Gastroesophageal sphincter (tissue), 4 donors: ENCODE measurements around the gene RAPGEF1. TPM values are rescaled to one million over a fixed set of nuclear protein-coding genes. Genes with fewer than 3 reads are reported as not detected.

ENCODE experiments used
- ATAC-seq: fragments of 150-250 bp; one replicate; pipeline ENCODE4 v1.9.1; 2016; ENCODE audit warnings: mild to moderate bottlenecking, moderate library complexity
- H3K27ac ChIP-seq, 4 donors: fragments of 200-600 bp; sonication (generic) in 3 of 4; 1 replicate in 3 of 4; 2 replicates in 1 of 4; pipeline ENCODE4 v1.5.1; 2016 to 2019
- H3K27me3 ChIP-seq: fragments of 200-600 bp; sonication (generic); one replicate; pipeline ENCODE4 v1.5.1; 2019
- H3K36me3 ChIP-seq, 2 donors: fragments of 200-600 bp; sonication (generic); one replicate each; pipeline ENCODE4 v1.5.1; 2019; ENCODE audit warnings: control low read depth in 1 of 2
- H3K4me1 ChIP-seq, 3 donors: fragments of 200-600 bp; sonication (generic); 1 replicate in 2 of 3; 2 replicates in 1 of 3; pipeline ENCODE4 v1.5.1; 2016 to 2019; ENCODE audit warnings: control low read depth in 2 of 3
- H3K4me3 ChIP-seq, 2 donors: fragments of 200-600 bp; sonication (generic); one replicate each; pipeline ENCODE4 v1.5.1; 2019; ENCODE audit warnings: mild to moderate bottlenecking in 1 of 2, moderate library complexity in 1 of 2
- H3K9me3 ChIP-seq, 3 donors: fragments of 200-600 bp; sonication (generic); one replicate each; pipeline ENCODE4 v1.5.1; 2017 to 2019; ENCODE audit warnings: control low read depth in 2 of 3
- EP300 ChIP-seq: sonication (generic); formaldehyde crosslinking; IDR thresholded peaks from one replicate; pipeline ENCODE4 v1.6.1; 2017; ENCODE audit warnings: antibody characterized with exemption, mild to moderate bottlenecking
- POLR2A ChIP-seq, 2 donors: fragments of 450-650 bp; IDR thresholded peaks; one replicate each; pipeline ENCODE4 v1.6.1; 2017; ENCODE audit warnings: antibody characterized with exemption in 2 of 2, mild to moderate bottlenecking in 2 of 2, moderate library complexity in 1 of 2
- POLR2AphosphoS5 ChIP-seq: sonication (generic); formaldehyde crosslinking; IDR thresholded peaks from one replicate; pipeline ENCODE4 v1.6.1; 2017; ENCODE audit warnings: antibody characterized with exemption
- WGBS, 2 donors: methylation state at CpG; one replicate each; pipeline ENCODE4 v1.1.5; 2018; ENCODE audit warnings: low coverage in 1 of 2; 5-methylcytosine and 5-hydroxymethylcytosine counted together
- total RNA-seq, 4 donors: library from RNA; depleted of rRNA; stranded (reverse); fragments of >200 nt; gene quantifications; one replicate each; pipeline ENCODE4 v1.1.0, GENCODE V29; 2016
- TF ChIP-seq, protein P1 (sequence below), 4 experiments: fragments of 200-600 bp in 2 of 4; fragments of 450-650 bp in 2 of 4; sonication (generic) in 1 of 4; IDR thresholded peaks; one replicate each; pipeline ENCODE4 v1.5.1; 2017 to 2019; ENCODE audit warnings: antibody characterized with exemption in 4 of 4, mild to moderate bottlenecking in 2 of 4, moderate library complexity in 2 of 4

Gene RAPGEF1
- total RNA-seq, 4 donors from 2014 or later = 47.5 to 162 (median 77.6) TPM

DNA sequence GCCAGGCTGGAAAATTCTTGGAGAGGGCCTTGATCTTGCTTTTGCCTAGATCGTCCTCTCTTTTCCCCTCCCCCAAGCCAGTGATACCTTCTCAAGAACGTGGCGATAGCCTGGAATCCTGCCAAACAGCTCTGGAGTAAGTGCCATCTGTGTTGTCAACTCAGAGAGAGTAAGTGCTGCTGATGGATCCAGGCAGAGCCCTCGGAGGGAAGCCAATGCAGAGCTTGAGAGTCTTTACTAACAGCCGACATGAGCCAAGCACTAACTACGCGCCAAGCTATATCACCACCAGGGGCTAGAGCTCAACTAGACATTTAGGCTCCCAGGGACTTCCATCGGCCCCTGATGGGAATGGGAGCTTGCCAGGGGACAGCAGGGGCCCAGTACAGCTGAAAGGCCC is 17.6 kb downstream of the RAPGEF1 start:
- ATAC-seq = no peak
- TF ChIP-seq POLR2A (IDR thresholded peaks at IDR 0.05) (no peak), EP300 (no peak), POLR2AphosphoS5 (no peak)
- TF ChIP-seq, protein P1, sequence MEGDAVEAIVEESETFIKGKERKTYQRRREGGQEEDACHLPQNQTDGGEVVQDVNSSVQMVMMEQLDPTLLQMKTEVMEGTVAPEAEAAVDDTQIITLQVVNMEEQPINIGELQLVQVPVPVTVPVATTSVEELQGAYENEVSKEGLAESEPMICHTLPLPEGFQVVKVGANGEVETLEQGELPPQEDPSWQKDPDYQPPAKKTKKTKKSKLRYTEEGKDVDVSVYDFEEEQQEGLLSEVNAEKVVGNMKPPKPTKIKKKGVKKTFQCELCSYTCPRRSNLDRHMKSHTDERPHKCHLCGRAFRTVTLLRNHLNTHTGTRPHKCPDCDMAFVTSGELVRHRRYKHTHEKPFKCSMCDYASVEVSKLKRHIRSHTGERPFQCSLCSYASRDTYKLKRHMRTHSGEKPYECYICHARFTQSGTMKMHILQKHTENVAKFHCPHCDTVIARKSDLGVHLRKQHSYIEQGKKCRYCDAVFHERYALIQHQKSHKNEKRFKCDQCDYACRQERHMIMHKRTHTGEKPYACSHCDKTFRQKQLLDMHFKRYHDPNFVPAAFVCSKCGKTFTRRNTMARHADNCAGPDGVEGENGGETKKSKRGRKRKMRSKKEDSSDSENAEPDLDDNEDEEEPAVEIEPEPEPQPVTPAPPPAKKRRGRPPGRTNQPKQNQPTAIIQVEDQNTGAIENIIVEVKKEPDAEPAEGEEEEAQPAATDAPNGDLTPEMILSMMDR (IDR thresholded peaks at IDR 0.05) = peak in 1 of 4 experiments; percentile 13

DNA sequence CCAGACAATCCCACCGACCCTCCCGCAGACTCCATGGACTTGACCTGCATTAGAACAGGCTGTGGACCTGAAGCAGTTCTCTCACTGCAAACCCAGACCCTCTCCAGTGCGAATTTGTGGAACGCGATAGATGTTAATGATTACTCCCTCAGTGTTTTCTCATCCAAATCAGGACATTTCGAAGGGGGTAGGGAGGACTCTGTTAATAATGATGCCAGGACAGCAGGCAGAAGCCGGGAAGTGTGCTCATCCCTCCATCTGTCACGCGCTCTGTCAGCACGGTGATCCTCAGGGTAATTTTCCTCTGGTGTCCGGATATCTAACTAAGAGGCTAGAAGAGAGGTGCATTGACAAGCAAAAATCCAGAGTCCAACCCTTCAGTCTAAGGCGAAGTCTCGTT is 18.8 kb downstream of the RAPGEF1 start:
- H3K27ac ChIP-seq = no peak overlapping the region
- WGBS, 2 donors = 90 to 97% methylated on average over 8 to 9 of the region's 13 CpGs
- no peaks in the 10 kb centered on the region for H3K27me3 ChIP-seq
- no peak for ATAC-seq
- no peaks in the 10 kb centered on the region for H3K9me3 ChIP-seq
- no peaks in the 10 kb centered on the region for H3K36me3 ChIP-seq
- TF ChIP-seq POLR2A (IDR thresholded peaks at IDR 0.05) = no peak
- no peak overlapping the region for H3K4me3 ChIP-seq
- H3K4me1 ChIP-seq = peaks cover 0 to 72% (median 7%) of the 10 kb centered on the region in 3 donors

More for the DNA sequence above, 17.6 kb downstream of the RAPGEF1 start:
- Histone ChIP-seq H3K9me3 (no peaks in the 10 kb centered on the region), H3K27ac (no peak overlapping the region), H3K36me3 (no peaks in the 10 kb centered on the region), H3K4me1 (peaks cover 0 to 72% (median 8%) of the 10 kb centered on the region in 3 donors), H3K27me3 (no peaks in the 10 kb centered on the region), H3K4me3 (no peak overlapping the region)
- WGBS, 2 donors = 53% methylated on average over 2 of the region's 8 CpGs; no CpG with 5 or more reads in 1 of the 2 donors

DNA sequence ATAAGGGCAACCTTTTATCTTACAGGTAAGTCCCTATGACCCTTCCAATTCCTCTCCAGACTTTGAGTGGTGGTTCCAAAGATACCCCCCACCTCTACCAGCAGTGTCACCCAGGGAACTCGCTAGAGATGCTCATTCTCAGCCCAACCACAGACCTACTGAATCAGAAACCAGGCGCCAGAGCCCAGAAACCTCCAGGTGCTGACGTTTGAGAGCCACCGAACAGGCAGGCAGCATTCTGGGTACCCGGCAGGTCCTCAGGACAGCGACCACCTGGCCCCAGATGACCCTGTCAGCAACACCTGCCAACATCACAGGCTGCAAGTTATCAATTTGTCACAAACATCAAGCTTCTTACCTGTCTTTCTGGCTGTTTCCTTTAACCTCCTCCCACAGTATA is 19.5 kb downstream of the RAPGEF1 start:
- Histone ChIP-seq H3K36me3 (no peaks in the 10 kb centered on the region), H3K27me3 (no peaks in the 10 kb centered on the region), H3K4me1 (peaks cover 0 to 79% (median 11%) of the 10 kb centered on the region in 3 donors), H3K27ac (no peak overlapping the region), H3K4me3 (no peak overlapping the region), H3K9me3 (no peaks in the 10 kb centered on the region)
- WGBS, 2 donors = 77 to 88% methylated on average over 3 to 4 of the region's 6 CpGs
- ATAC-seq = no peak
- TF ChIP-seq POLR2AphosphoS5 = no peak
- no peak for TF ChIP-seq POLR2A (IDR thresholded peaks at IDR 0.05)
- no peak for TF ChIP-seq EP300
- TF ChIP-seq, protein P1 (IDR thresholded peaks at IDR 0.05) = no peak

DNA sequence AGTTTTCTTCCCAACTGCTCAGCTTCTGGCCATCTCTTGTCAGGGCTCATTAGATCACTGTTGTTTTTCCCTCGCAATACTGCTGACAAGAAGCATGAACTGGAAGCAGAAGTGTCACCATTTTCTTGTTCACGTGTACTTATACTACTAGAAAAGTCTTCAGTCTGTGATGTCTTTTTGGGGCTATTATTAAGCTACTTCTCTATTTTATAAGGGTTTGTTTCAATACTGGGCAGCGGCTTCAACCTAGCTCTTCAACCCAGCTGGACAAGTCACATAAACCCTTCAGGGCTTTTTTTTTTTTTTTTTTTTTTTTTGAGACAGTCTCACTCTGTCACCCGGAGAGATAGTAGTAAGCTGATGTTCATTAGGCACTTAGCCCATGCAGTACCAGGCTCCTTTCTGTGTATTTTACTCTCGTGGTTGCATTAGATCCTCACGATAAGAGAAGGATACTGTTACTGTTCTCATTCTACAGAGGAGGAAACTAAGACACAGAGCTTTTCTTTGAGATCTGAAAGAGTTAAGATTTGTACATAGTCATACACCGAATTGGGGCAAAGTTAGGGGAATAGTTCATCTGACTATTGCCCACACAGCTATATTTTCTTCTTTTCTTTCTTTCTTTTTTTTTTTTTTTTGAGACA is 20.5 kb downstream of the RAPGEF1 start:
- TF ChIP-seq POLR2AphosphoS5 (no peak), POLR2A (IDR thresholded peaks at IDR 0.05) (no peak), EP300 (no peak)
- TF ChIP-seq, protein P1 (IDR thresholded peaks at IDR 0.05) = no peak
- H3K27me3 ChIP-seq = no peaks in the 10 kb centered on the region
- no peaks in the 10 kb centered on the region for H3K9me3 ChIP-seq
- H3K27ac ChIP-seq = peak overlapping the region in 3 of 4 donors; percentile 12 to 85 (median 37)
- WGBS, 2 donors = 60 to 88% methylated on average over 4 to 6 of the region's 7 CpGs
- peaks cover 5 to 79% (median 15%) of the 10 kb centered on the region in 3 donors for H3K4me1 ChIP-seq
- H3K36me3 ChIP-seq = no peaks in the 10 kb centered on the region
- no peak for ATAC-seq
- no peak overlapping the region for H3K4me3 ChIP-seq

DNA sequence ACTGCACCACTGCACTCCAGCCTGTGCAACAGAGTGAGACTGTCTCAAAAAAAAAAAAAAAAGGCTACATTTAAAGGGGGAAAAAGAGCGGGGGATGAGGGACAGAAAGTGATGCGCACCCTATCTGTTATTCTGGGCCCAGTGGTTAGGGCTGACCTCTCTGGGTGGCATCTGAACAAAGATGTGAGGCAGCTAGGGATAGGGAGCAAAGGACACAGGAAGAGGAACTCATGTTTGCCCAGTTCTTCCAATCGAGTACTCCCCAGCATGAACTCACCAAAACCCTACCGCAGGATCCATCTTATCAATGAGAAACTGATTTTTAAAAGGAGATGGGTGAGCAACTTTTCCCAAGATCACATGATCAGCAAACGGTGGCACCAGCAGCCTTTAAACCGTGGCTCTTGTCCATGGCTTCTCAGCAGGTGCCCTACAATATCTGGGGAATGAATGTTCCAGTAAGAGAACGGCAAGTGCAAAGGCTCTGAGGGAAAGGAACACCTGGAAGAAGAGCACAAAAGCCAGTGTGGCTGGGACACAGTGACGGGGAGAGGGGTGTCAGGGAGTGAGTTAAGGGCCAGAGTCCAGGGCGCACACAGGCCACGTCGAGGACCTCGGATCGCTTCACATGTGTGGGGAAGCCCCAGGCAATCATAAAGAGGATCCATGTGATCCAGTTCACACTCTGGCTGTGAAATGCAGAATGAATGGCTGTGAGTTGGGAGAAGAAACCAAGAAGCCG is 22.0 kb downstream of the RAPGEF1 start:
- Histone ChIP-seq H3K27ac (peak overlapping the region in 2 of 4 donors; percentile 12 to 85), H3K27me3 (no peaks in the 10 kb centered on the region), H3K4me3 (no peak overlapping the region), H3K36me3 (no peaks in the 10 kb centered on the region), H3K4me1 (peaks cover 9 to 84% (median 26%) of the 10 kb centered on the region in 3 donors), H3K9me3 (no peaks in the 10 kb centered on the region)
- TF ChIP-seq, protein P1 (IDR thresholded peaks at IDR 0.05) = no peak
- no peak for TF ChIP-seq POLR2A (IDR thresholded peaks at IDR 0.05)
- no peak for TF ChIP-seq POLR2AphosphoS5
- TF ChIP-seq EP300 = no peak
- no peak for ATAC-seq
- 85 to 90% methylated on average over 9 to 14 of the region's 14 CpGs for WGBS, 2 donors
